Measurements from ENCODE around the gene TSHR. TPM values are rescaled to one million over a fixed set of nuclear protein-coding genes. Genes with fewer than 3 reads are reported as not detected.

The TSHR gene
- total and polyA plus RNA-seq, 2 of the 4 experiments (the other 2 are of a cell fraction) = not detected

GRCh38 chr14:81141426-81141825, 186.0 kb downstream of the TSHR start:
- Histone ChIP-seq H3K4me1 (ENCODE audit: control insufficient read depth, insufficient read depth, low read length) (no peaks in the 10 kb centered on the region), H2BK15ac (ENCODE audit: low read depth, low read length) (no peak overlapping the region), H4K20me1 (ENCODE audit: insufficient read depth, low read length) (no peaks in the 10 kb centered on the region), H3K9ac (ENCODE audit: low read depth, low read length) (no peak overlapping the region), H3K4me3 (ENCODE audit: insufficient read depth, low read depth, low read length) (no peak overlapping the region), H3K9me1 (ENCODE audit: insufficient read depth, low read length) (no peaks in the 10 kb centered on the region), H3K18ac (ENCODE audit: low read depth, low read length) (no peak overlapping the region), H3K27me3 (ENCODE audit: control insufficient read depth, insufficient read depth, low read length) (no peaks in the 10 kb centered on the region), H3K56ac (ENCODE audit: extremely low read depth, insufficient read depth, low read length) (no peak overlapping the region), H2BK120ac (ENCODE audit: low read depth, low read length) (no peak overlapping the region), H3K4ac (ENCODE audit: low read depth, low read length) (no peak overlapping the region), H3K9me3 (ENCODE audit: control insufficient read depth, insufficient read depth, low read length) (no peaks in the 10 kb centered on the region), H3K27ac (ENCODE audit: insufficient read depth, low read length) (no peak overlapping the region), H2AK5ac (ENCODE audit: low read depth, low read length) (no peak overlapping the region), H3K14ac (replicated peaks; ENCODE audit: low read depth, low read length) (no peak overlapping the region), H4K8ac (ENCODE audit: low read depth in 2 of 2, low read length in 2 of 2) (no peak overlapping the region), H4K5ac (ENCODE audit: low read depth, low read length) (no peak overlapping the region), H3K23ac (ENCODE audit: low read depth, low read length) (no peak overlapping the region), H4K91ac (ENCODE audit: insufficient read depth, low read depth, low read length) (no peak overlapping the region), H2BK5ac (ENCODE audit: low read depth, low read length, poor library complexity, severe bottlenecking) (no peak overlapping the region), H3K79me1 (ENCODE audit: low read depth in 1 of 2, low read length in 2 of 2) (no peaks in the 10 kb centered on the region), H2BK20ac (ENCODE audit: low read depth, low read length) (no peak overlapping the region), H2AK9ac (replicated peaks; ENCODE audit: low read depth, low read length, poor library complexity) (no peak overlapping the region), H3K4me2 (ENCODE audit: low read depth, low read length) (no peak overlapping the region), H3K36me3 (ENCODE audit: control insufficient read depth, insufficient read depth, low read length) (no peaks in the 10 kb centered on the region), H2AFZ (replicated peaks; ENCODE audit: low read length, poor library complexity) (no peak overlapping the region)
- intact Hi-C loops (cut with micrococcal nuclease) = no loop called here
- TF ChIP-seq MAFK (IDR thresholded peaks at IDR 0.05; ENCODE audit: low read depth, low read length) (no peak), RFX5 (IDR thresholded peaks at IDR 0.05; ENCODE audit: low read depth, low read length) (no peak), ELK1 (IDR thresholded peaks at IDR 0.05; ENCODE audit: borderline replicate concordance, low read depth, low read length) (no peak), SMC3 (IDR thresholded peaks at IDR 0.05; ENCODE audit: low read depth, low read length) (no peak), RAD21 (IDR thresholded peaks at IDR 0.05; ENCODE audit: low read length) (no peak)
- no CpG with 5 or more reads among the region's 2 CpGs for WGBS, 2 experiments (ENCODE audit: extremely low coverage in 2 of 2, insufficient read length in 1 of 2)
- DNase-seq (no peak), ATAC-seq (ENCODE audit: low read depth) (no peak)
- in situ Hi-C loops (cut with MboI; ENCODE audit: low sequenced_read_pairs) = no loop called here
- ChIA-PET CTCF (no interaction called here), POLR2A (ENCODE audit: unreplicated experiment) (no interaction called here)
- BruUV-seq (replicated peaks) = no TSS peak
- dilution Hi-C loops (cut with HindIII; ENCODE audit: low sequenced_read_pairs, unreplicated experiment) = no loop called here
